Mucosa of descending colon (tissue), 3 donors: ENCODE results near the gene RWDD3. TPM values are rescaled to one million over a fixed set of nuclear protein-coding genes. Genes with fewer than 3 reads are reported as not detected.

ENCODE experiments used
- ATAC-seq: fragments of 200-7000 bp; cut with Tn5 transposase; one replicate; pipeline ENCODE4 v1.9.1; 2020; ENCODE audit warnings: mild to moderate bottlenecking, moderate library complexity
- DNase-seq, 3 donors: peaks; one replicate each; pipeline ENCODE4 v3.0.0-alpha.2; 2020
- H3K36me3 ChIP-seq: fragments of 200-600 bp; one replicate; pipeline ENCODE4 v1.8.0; 2021; ENCODE audit warnings: low read depth, mild to moderate bottlenecking
- H3K4me1 ChIP-seq: fragments of 200-600 bp; one replicate; pipeline ENCODE4 v1.8.0; 2021; ENCODE audit warnings: low read depth, mild to moderate bottlenecking
- H3K4me3 ChIP-seq: fragments of 200-600 bp; one replicate; pipeline ENCODE4 v1.8.0; 2021; ENCODE audit warnings: mild to moderate bottlenecking
- H3K9me3 ChIP-seq: fragments of 200-600 bp; one replicate; pipeline ENCODE4 v1.8.0; 2021; ENCODE audit warnings: mild to moderate bottlenecking
- intact Hi-C, 2 donors: fragments of 100-400 bp; cut with DNase I in 1 of 2; cut with micrococcal nuclease in 1 of 2; formaldehyde crosslinking; loops; one replicate each; pipeline versions ENCODE4 v1.11.0 to v1.11.1; 2022; cut with DNase I, micrococcal nuclease
- total RNA-seq, 3 donors: library from RNA; stranded (reverse); fragmentation: NEBNext Ultra II Directional in 2 of 3; extraction: Animal tissue kit (Norgen Biotek cat#: 25700) in 2 of 3; gene quantifications; one replicate each; pipeline versions ENCODE4 v1.2.1 to v1.2.4, GENCODE V29; 2021 to 2023
- TF ChIP-seq, protein P1 (sequence below): fragments of 200-600 bp; IDR thresholded peaks from one replicate; pipeline ENCODE4 v1.8.0; 2022; ENCODE audit warnings: antibody characterized with exemption, mild to moderate bottlenecking
- donor health status: DM: no; HTN: no; CAD: no; lungs with moderate emphysema.
- donor health status: DM: no; HTN: no; CAD: no.
- donor health status: DM: no; HTN: yes; CAD: no.

The RWDD3 gene
- total RNA-seq, 3 donors from 2014 or later: 14.2 to 16.9 (median 15.5) TPM

DNA sequence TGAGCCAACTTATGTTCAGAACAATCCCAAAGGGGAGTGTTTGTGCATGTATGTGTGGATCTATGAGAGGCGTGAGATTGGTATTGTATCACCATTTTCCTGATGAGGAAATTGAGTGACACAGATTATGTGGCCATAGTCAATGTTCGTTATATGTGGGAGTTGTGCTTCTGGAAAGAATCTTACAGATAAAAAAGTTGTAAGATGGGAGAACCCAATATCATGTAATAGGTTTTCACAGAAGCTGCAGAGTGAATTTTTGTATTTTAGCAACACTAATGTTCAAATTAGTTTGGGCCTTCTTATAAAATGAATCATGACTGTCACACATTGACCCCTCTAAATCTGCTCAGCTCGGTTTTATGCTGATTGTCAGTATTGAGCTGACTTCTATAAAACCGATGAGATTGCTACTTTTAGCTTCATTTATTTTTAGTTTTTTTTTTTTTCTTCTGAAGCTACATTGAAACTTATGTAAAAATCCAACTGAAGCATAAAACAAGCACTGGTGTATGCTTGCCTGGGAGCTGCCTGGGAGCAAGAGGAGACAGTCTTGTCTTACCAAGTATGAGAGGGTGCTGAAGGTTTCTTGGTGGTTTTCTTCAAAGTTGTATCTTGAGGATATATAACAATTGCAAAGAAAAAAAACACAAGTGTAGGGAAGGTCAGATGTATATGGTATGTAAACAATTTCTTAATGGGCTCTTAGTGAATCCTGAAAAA is 4.1 kb downstream of the RWDD3 start:
- TF ChIP-seq, protein P1, sequence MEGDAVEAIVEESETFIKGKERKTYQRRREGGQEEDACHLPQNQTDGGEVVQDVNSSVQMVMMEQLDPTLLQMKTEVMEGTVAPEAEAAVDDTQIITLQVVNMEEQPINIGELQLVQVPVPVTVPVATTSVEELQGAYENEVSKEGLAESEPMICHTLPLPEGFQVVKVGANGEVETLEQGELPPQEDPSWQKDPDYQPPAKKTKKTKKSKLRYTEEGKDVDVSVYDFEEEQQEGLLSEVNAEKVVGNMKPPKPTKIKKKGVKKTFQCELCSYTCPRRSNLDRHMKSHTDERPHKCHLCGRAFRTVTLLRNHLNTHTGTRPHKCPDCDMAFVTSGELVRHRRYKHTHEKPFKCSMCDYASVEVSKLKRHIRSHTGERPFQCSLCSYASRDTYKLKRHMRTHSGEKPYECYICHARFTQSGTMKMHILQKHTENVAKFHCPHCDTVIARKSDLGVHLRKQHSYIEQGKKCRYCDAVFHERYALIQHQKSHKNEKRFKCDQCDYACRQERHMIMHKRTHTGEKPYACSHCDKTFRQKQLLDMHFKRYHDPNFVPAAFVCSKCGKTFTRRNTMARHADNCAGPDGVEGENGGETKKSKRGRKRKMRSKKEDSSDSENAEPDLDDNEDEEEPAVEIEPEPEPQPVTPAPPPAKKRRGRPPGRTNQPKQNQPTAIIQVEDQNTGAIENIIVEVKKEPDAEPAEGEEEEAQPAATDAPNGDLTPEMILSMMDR: no peak
- DNase-seq (no peak), ATAC-seq (no peak)
- Histone ChIP-seq H3K9me3 (peaks cover 6% of the 10 kb centered on the region), H3K36me3 (no peaks in the 10 kb centered on the region), H3K4me3 (no peak overlapping the region), H3K4me1 (peaks cover 2% of the 10 kb centered on the region)
- intact Hi-C loops: loop anchor here in 1 of 2 donors (10.0 kb wide), 2 partner anchors 153 to 383 kb away; no protein-coding TSS in a partner anchor

DNA sequence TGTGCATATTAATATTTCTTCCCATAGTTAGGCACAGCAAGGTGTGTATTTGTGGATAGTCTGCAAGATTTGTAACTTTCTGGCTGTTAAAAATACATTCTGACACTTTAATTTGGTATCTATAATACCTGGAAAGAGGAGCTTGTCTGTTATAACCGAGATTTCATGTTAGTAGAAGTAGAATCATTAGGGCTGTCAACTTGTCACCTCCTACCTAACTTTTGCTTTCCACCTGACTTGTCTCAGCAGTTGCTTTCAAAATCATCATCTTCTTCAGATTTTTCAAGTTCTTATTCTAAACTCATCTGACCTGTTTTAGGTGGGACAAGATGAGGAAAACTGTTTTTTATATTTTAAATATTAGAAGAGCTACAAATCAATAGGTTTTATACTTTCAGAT is 11.0 kb downstream of the RWDD3 start:
- ATAC-seq: no peak
- Histone ChIP-seq H3K4me1 (no peaks in the 10 kb centered on the region), H3K9me3 (peaks cover 6% of the 10 kb centered on the region), H3K36me3 (no peaks in the 10 kb centered on the region), H3K4me3 (no peak overlapping the region)
- TF ChIP-seq, protein P1: no peak
- intact Hi-C loops: no loop called here
- no peak for DNase-seq

DNA sequence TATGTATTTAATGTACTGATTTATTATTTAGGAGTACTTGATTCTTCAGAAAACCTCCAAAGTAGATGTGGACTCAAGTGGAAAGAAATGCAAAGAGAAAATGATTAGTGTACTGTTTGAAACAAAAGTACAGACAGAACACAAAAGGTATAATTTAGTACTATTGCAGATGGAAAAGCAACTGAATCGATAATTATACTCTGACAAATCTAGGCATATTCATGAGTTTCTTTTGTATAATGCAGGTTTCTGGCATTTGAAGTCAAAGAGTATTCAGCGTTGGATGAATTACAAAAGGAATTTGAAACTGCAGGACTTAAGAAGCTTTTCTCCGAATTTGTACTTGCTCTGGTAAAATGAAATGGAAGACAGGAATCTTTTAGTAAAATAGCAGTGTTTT is 12.5 kb downstream of the RWDD3 start:
- TF ChIP-seq, protein P1: no peak
- Histone ChIP-seq H3K36me3 (no peaks in the 10 kb centered on the region), H3K4me3 (no peak overlapping the region), H3K4me1 (no peaks in the 10 kb centered on the region), H3K9me3 (peaks cover under 1% of the 10 kb centered on the region)
- no peak for ATAC-seq
- no peak for DNase-seq
- intact Hi-C loops: no loop called here

DNA sequence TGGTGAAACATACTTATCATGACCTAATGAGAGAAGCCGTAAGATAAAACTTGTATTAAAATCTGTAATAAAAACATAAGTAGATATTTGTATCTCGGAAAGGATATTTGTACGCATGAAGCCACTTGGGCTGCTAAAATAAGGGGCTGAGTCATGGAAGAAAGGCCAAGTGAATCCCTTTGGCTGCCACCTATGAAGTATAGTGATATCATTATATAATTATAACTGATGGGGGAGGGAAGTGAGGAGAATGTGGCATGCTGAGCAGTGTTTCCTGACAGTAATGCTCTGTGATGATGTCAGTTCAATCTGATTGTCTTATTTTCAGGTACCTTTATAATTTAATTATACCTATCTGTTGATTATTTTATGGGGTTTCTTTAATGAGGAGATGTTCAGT is 13.6 kb downstream of the RWDD3 start:
- ATAC-seq: no peak
- H3K36me3 ChIP-seq: no peaks in the 10 kb centered on the region
- no peak overlapping the region for H3K4me3 ChIP-seq
- no peaks in the 10 kb centered on the region for H3K9me3 ChIP-seq
- TF ChIP-seq, protein P1: no peak
- DNase-seq: no peak
- no peaks in the 10 kb centered on the region for H3K4me1 ChIP-seq
- intact Hi-C loops: no loop called here

DNA sequence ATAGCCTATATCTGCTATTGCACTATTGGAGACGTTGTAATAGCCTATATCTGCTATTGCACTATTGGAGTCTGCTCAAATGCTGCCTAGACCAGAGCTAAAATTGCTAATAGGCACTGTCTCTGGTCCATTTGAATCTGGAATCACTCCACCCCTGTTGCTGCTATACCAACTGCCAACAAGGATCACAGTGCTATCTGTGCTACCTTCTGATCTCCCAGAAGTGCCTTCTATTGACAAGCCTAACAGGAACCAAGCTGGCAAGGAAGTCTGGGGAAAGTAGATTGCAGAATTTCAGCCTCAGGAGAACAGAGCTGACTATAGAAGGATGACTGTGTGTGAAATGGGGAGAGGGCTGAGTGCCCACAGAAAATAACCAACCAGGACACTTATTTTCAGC is 15.9 kb downstream of the RWDD3 start:
- H3K4me1 ChIP-seq: no peaks in the 10 kb centered on the region
- no peaks in the 10 kb centered on the region for H3K36me3 ChIP-seq
- ATAC-seq (no peak), DNase-seq (no peak)
- intact Hi-C loops: no loop called here
- TF ChIP-seq, protein P1: no peak
- no peak overlapping the region for H3K4me3 ChIP-seq
- no peaks in the 10 kb centered on the region for H3K9me3 ChIP-seq
